Stomach (tissue), 9 donors: ENCODE results near the gene SHISA2. TPM values are rescaled to one million over a fixed set of nuclear protein-coding genes. Genes with fewer than 3 reads are reported as not detected.

Experiments
- DNase-seq, 2 donors: peaks; one replicate each; pipeline versions ENCODE4 v3.0.0 to v3.0.0-alpha.2; 2013 to 2019
- H3K27ac ChIP-seq, 5 donors: fragments of 200-600 bp in 4 of 5; sonication (generic) in 4 of 5; one replicate each; pipeline ENCODE4 v1.5.1; 2013 to 2019; ENCODE audit warnings: mild to moderate bottlenecking in 1 of 5, moderate library complexity in 1 of 5
- H3K27me3 ChIP-seq, 3 donors: fragments of 200-600 bp; sonication (generic); one replicate each; pipeline ENCODE4 v1.5.1; 2017 to 2019; ENCODE audit warnings: mixed run types in 1 of 3
- H3K36me3 ChIP-seq, 4 donors: fragments of 200-600 bp; sonication (generic); 1 replicate in 3 of 4; 2 replicates in 1 of 4; pipeline ENCODE4 v1.5.1; 2016 to 2019
- H3K4me1 ChIP-seq, 4 donors: fragments of 200-600 bp; sonication (generic); one replicate each; pipeline ENCODE4 v1.5.1; 2016 to 2019
- H3K4me3 ChIP-seq, 4 donors: fragments of 200-600 bp; sonication (generic) in 3 of 4; one replicate each; pipeline ENCODE4 v1.5.1; 2016 to 2019; ENCODE audit warnings: mild to moderate bottlenecking in 1 of 4
- H3K9me3 ChIP-seq, 4 donors: fragments of 200-600 bp; sonication (generic); one replicate each; pipeline ENCODE4 v1.5.1; 2016 to 2019
- EP300 ChIP-seq: sonication (generic); formaldehyde crosslinking; IDR thresholded peaks from one replicate; pipeline ENCODE4 v1.6.1; 2017; ENCODE audit warnings: antibody characterized with exemption
- POLR2A ChIP-seq, 4 donors: fragments of 450-650 bp; IDR thresholded peaks; one replicate each; pipeline ENCODE4 v1.6.1; 2016; ENCODE audit warnings: antibody characterized with exemption in 4 of 4, control low read depth in 2 of 4, mild to moderate bottlenecking in 1 of 4, moderate library complexity in 1 of 4
- POLR2AphosphoS5 ChIP-seq, 3 donors: sonication (generic); formaldehyde crosslinking; IDR thresholded peaks; one replicate each; pipeline ENCODE4 v1.6.1; 2016; ENCODE audit warnings: antibody characterized with exemption in 3 of 3
- WGBS, 5 donors: extraction: QIAGEN DNeasy Blood & Tissue Kit in 3 of 5; methylation state at CpG; one replicate each; pipeline versions ENCODE4 v1.1.5 to v1.1.7; 2013 to 2018; 5-methylcytosine and 5-hydroxymethylcytosine counted together
- intact Hi-C: fragments of 100-400 bp; cut with DNase I; formaldehyde crosslinking; loops from one replicate; pipeline ENCODE4 v1.15.1; 2023; ENCODE audit warnings: low total_unique reads
- polyA plus RNA-seq, 3 donors: library from polyadenylated mRNA; stranded (reverse); fragments of 200-250 nt; gene quantifications; one replicate each; pipeline ENCODE4 v1.2.3, GENCODE V29; 2013
- total RNA-seq, 5 donors: library from RNA; depleted of rRNA; stranded (reverse); fragments of >200 nt; gene quantifications; one replicate each; pipeline versions ENCODE4 v1.1.0 to v1.2.3, GENCODE V29; 2014 to 2016
- TF ChIP-seq, protein P1 (sequence below), 7 experiments: fragments of 450-650 bp in 4 of 7; fragments of 200-600 bp in 3 of 7; sonication (generic) in 3 of 7; IDR thresholded peaks; one replicate each; pipeline ENCODE4 v1.5.1; 2016 to 2019; ENCODE audit warnings: antibody characterized with exemption in 7 of 7, control low read depth in 2 of 7, mild to moderate bottlenecking in 1 of 7
- donor health status: healthy with polysubstance abuse.
- donor health status: Bipolar disorder and iron deficiency.
- donor health status: healthy.

The SHISA2 gene
- total and polyA plus RNA-seq, 8 donors, result 0.43 to 6.8 (median 0.46) TPM; not detected in 3

DNA sequence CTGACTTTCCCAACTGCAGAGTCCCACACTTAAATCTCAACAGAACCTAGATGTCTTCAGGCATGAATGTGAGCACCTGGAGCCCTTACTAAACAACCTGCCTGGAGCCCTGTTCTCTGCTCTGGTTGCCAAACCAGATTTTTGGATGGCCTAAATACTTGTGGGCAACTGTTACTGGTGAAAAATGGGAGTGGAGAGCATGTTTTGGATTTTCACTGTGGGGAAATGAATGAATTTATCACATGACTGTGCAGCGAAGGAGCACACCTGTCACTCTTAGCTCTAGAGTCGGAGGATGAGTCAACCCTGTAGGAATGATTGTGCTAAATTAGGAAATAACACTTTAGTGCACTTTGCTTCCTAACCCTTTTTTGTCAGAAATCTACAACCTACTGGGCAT lies 30.3 kb downstream of the SHISA2 start:
- Histone ChIP-seq H3K36me3 (no peaks in the 10 kb centered on the region), H3K27me3 (no peaks in the 10 kb centered on the region), H3K27ac (no peak overlapping the region), H3K4me3 (no peak overlapping the region), H3K4me1 (peaks cover 18 to 52% (median 32%) of the 10 kb centered on the region in 4 donors), H3K9me3 (no peaks in the 10 kb centered on the region)
- intact Hi-C loops, result no loop called here
- DNase-seq, result no peak
- no peak for TF ChIP-seq POLR2AphosphoS5 (IDR thresholded peaks at IDR 0.05)
- TF ChIP-seq POLR2A (IDR thresholded peaks at IDR 0.05), result no peak
- TF ChIP-seq EP300, result no peak
- TF ChIP-seq, protein P1, sequence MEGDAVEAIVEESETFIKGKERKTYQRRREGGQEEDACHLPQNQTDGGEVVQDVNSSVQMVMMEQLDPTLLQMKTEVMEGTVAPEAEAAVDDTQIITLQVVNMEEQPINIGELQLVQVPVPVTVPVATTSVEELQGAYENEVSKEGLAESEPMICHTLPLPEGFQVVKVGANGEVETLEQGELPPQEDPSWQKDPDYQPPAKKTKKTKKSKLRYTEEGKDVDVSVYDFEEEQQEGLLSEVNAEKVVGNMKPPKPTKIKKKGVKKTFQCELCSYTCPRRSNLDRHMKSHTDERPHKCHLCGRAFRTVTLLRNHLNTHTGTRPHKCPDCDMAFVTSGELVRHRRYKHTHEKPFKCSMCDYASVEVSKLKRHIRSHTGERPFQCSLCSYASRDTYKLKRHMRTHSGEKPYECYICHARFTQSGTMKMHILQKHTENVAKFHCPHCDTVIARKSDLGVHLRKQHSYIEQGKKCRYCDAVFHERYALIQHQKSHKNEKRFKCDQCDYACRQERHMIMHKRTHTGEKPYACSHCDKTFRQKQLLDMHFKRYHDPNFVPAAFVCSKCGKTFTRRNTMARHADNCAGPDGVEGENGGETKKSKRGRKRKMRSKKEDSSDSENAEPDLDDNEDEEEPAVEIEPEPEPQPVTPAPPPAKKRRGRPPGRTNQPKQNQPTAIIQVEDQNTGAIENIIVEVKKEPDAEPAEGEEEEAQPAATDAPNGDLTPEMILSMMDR (IDR thresholded peaks at IDR 0.05), result no peak
- 65 to 82% (median 77%) methylated on average over 2 of the region's 2 CpGs for WGBS, 5 donors

DNA sequence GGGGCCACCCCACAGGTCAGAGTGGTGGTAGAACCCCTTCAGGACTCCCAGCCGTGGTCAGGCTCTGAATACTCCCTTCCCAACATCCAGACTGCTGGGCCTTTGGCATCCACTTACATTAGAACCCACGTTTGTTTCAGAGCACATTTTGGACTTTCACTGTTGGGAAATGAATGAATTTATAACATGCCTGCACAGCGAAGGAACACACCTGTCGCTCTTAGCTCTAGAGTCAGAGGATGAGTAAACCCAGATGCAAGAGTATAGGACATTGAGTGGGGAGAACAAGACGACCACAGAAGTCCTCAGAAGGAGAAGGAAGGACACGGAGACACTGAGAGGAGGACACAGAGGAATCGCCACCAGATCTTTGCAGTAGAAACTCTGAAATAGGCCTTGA lies 30.9 kb downstream of the SHISA2 start:
- WGBS, 5 donors, result 85 to 92% (median 87%) methylated on average over 7 of the region's 7 CpGs
- intact Hi-C loops, result no loop called here
- H3K4me3 ChIP-seq, result no peak overlapping the region
- no peaks in the 10 kb centered on the region for H3K36me3 ChIP-seq
- no peaks in the 10 kb centered on the region for H3K27me3 ChIP-seq
- no peak overlapping the region for H3K27ac ChIP-seq
- no peak for TF ChIP-seq EP300
- no peak for TF ChIP-seq POLR2AphosphoS5 (IDR thresholded peaks at IDR 0.05)
- TF ChIP-seq, protein P1 (IDR thresholded peaks at IDR 0.05), result no peak
- no peak for TF ChIP-seq POLR2A (IDR thresholded peaks at IDR 0.05)
- H3K9me3 ChIP-seq, result no peaks in the 10 kb centered on the region
- peaks cover 18 to 52% (median 32%) of the 10 kb centered on the region in 4 donors for H3K4me1 ChIP-seq
- no peak for DNase-seq

DNA sequence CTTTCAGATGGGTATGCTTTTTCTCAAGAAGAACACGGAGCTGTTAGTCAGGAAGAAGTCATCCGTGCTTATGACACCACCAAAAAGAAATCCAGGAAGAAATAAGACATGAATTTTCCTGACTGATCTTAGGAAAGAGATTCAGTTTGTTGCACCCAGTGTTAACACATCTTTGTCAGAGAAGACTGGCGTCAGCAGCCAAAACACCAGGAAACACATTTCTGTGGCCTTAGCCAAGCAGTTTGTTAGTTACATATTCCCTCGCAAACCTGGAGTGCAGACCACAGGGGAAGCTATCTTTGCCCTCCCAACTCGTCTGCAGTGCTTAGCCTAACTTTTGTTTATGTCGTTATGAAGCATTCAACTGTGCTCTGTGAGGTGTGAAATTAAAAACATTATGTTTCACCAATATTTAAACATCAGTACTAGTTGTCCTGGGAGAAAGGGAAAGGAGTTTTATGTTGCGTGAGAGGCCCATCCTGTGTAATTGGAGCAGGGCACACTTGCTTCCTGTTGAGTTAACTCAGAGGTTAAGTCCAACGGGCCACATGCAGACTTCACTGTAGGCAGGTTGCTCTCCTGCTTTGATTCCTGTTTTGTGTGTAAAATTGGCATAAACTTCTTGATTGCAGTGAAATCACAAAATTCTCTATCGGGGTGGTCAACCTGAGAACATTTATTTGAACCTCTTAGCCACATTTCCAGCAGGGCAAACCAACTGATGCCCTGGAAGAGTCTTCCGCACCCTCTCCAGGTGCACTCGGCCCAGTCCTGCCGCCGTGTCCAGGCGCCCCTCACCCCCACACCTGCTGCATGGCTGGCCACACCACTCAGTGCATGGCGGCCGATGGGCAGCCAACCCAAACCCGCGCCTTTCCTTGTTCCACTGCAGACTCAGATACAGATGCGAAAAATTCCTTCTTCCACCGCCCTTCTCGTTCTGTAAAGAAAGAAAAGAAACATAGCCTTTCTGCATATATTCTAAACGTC lies 31.6 kb downstream of the SHISA2 start:
- TF ChIP-seq POLR2AphosphoS5 (IDR thresholded peaks at IDR 0.05) (no peak), EP300 (no peak), POLR2A (IDR thresholded peaks at IDR 0.05) (no peak)
- TF ChIP-seq, protein P1 (IDR thresholded peaks at IDR 0.05), result no peak
- Histone ChIP-seq H3K4me1 (peaks cover 17 to 52% (median 32%) of the 10 kb centered on the region in 4 donors), H3K9me3 (no peaks in the 10 kb centered on the region), H3K27ac (no peak overlapping the region), H3K4me3 (no peak overlapping the region), H3K36me3 (no peaks in the 10 kb centered on the region), H3K27me3 (no peaks in the 10 kb centered on the region)
- intact Hi-C loops, result no loop called here
- WGBS, 5 donors, result 73 to 77% (median 74%) methylated on average over 21 to 22 of the region's 22 CpGs
- no peak for DNase-seq

DNA sequence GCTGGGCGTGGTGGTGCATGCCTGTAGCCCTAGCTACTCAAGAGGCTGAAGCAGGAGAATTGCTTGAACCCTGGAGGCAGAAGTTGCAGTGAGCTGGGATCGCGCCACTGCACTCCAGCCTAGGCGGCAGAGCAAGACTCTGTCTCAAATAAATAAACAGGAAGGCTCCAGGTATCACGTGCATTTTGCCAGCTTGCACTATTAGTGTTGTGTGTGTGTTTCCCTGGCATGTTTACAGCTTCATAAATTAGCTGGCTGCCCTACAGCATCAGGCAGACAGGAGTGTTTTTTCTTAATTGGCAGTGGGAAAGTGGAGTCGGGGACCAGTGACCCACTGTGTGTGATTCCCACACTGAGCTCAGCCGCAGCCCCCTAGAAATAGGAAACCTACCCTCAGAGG lies 32.6 kb downstream of the SHISA2 start:
- no peak for TF ChIP-seq POLR2A (IDR thresholded peaks at IDR 0.05)
- TF ChIP-seq POLR2AphosphoS5 (IDR thresholded peaks at IDR 0.05), result no peak
- TF ChIP-seq, protein P1 (IDR thresholded peaks at IDR 0.05), result no peak
- TF ChIP-seq EP300, result no peak
- no peak for DNase-seq
- no peaks in the 10 kb centered on the region for H3K36me3 ChIP-seq
- no peak overlapping the region for H3K4me3 ChIP-seq
- H3K9me3 ChIP-seq, result no peaks in the 10 kb centered on the region
- 65 to 74% (median 74%) methylated on average over 7 of the region's 7 CpGs for WGBS, 5 donors
- no peaks in the 10 kb centered on the region for H3K27me3 ChIP-seq
- H3K4me1 ChIP-seq, result peaks cover 15 to 50% (median 31%) of the 10 kb centered on the region in 4 donors
- no peak overlapping the region for H3K27ac ChIP-seq
- intact Hi-C loops, result no loop called here
